ENCODE measurements around the gene NPHS1. TPM values are rescaled to one million over a fixed set of nuclear protein-coding genes. Genes with fewer than 3 reads are reported as not detected.
"Not testable (repeated sequence)": the region's sequence is repeated elsewhere in the genome, so short reads cannot be mapped to it uniquely, and the experiment has no call there.

NPHS1 gene
- polyA plus RNA-seq, 1 donor = 0.71 TPM

- DNase-seq = no peak
Observed at GRCh38 chr19:35812220-35813042, 39.9 kb downstream of the NPHS1 start, which contains the start of gene PRODH2. Gene PRODH2, minus strand, starts transcription at chr19:35812845. Its CDS starts 40 bp downstream, at chr19:35812805.

- DNase-seq = no peak
Observed at GRCh38 chr19:35811317-35812219, 40.7 kb downstream of the NPHS1 start.

GRCh38 chr19:35807633-35808032 lies 44.7 kb downstream of the NPHS1 start:
- DNase-seq = no peak

GRCh38 chr19:35806597-35806996 lies 45.7 kb downstream of the NPHS1 start:
- no peak for DNase-seq

GRCh38 chr19:35805526-35806102 lies 46.7 kb downstream of the NPHS1 start:
- DNase-seq = no peak

- no peak for DNase-seq
Observed at GRCh38 chr19:35801828-35802227, 50.5 kb downstream of the NPHS1 start.

- DNase-seq = no peak
Observed at GRCh38 chr19:35797663-35798062, 54.6 kb downstream of the NPHS1 start.

GRCh38 chr19:35796645-35797542 lies 55.4 kb downstream of the NPHS1 start:
- no peak for DNase-seq

GRCh38 chr19:35795564-35795963 lies 56.7 kb downstream of the NPHS1 start:
- DNase-seq = not testable (repeated sequence)

- DNase-seq = no peak
Observed at GRCh38 chr19:35793381-35794165, 58.7 kb downstream of the NPHS1 start.

GRCh38 chr19:35792888-35793287 lies 59.4 kb downstream of the NPHS1 start:
- DNase-seq = no peak

GRCh38 chr19:35792312-35792711 lies 60.0 kb downstream of the NPHS1 start:
- DNase-seq = no peak

- DNase-seq = no peak
Observed at GRCh38 chr19:35791814-35792279, 60.5 kb downstream of the NPHS1 start.

- no peak for DNase-seq
Observed at GRCh38 chr19:35790981-35791813, 61.1 kb downstream of the NPHS1 start.

- DNase-seq = no peak
Observed at GRCh38 chr19:35789978-35790944, 62.0 kb downstream of the NPHS1 start.

GRCh38 chr19:35789195-35789977 lies 62.9 kb downstream of the NPHS1 start:
- no peak for DNase-seq

- no peak for DNase-seq
Observed at GRCh38 chr19:35788205-35788960, 63.9 kb downstream of the NPHS1 start.
